Skeletal muscle satellite cell (primary cell): ENCODE data around the gene POLG2. TPM values are rescaled to one million over a fixed set of nuclear protein-coding genes. Genes with fewer than 3 reads are reported as not detected.

ENCODE experiments used
- H3K27me3 ChIP-seq: 2 replicates; pipeline ENCODE4 v1.7.0; 2013; ENCODE audit warnings: low read length; ENCODE audit not compliant: control insufficient read depth, insufficient read depth
- H3K36me3 ChIP-seq: 2 replicates; pipeline ENCODE4 v1.7.0; 2013; ENCODE audit warnings: mild to moderate bottlenecking, control low read depth, low read length; ENCODE audit not compliant: insufficient read depth
- H3K4me1 ChIP-seq: 2 replicates; pipeline ENCODE4 v1.7.0; 2013; ENCODE audit warnings: low read length; ENCODE audit not compliant: control insufficient read depth, insufficient read depth
- H3K4me2 ChIP-seq: 2 replicates; pipeline ENCODE4 v1.7.0; 2013; ENCODE audit warnings: mild to moderate bottlenecking, low read length
- H3K4me3 ChIP-seq: 2 replicates; pipeline ENCODE4 v1.7.0; 2013; ENCODE audit warnings: low read length
- H3K9ac ChIP-seq: 2 replicates; pipeline ENCODE4 v1.7.0; 2013; ENCODE audit warnings: mild to moderate bottlenecking, low read depth, low read length, moderate library complexity
- H3K9me3 ChIP-seq: replicated peaks from 2 replicates; pipeline ENCODE4 v1.7.0; 2013; ENCODE audit warnings: mild to moderate bottlenecking, control low read depth, low read length
- total RNA-seq: library from RNA; depleted of rRNA; stranded (reverse); fragments of >200 nt; gene quantifications from 2 replicates; pipeline ENCODE4 v1.2.3, GENCODE V29; 2012; rRNA removed

The POLG2 gene
- 4.8 and 5.9 TPM in 2 replicates for total RNA-seq

DNA sequence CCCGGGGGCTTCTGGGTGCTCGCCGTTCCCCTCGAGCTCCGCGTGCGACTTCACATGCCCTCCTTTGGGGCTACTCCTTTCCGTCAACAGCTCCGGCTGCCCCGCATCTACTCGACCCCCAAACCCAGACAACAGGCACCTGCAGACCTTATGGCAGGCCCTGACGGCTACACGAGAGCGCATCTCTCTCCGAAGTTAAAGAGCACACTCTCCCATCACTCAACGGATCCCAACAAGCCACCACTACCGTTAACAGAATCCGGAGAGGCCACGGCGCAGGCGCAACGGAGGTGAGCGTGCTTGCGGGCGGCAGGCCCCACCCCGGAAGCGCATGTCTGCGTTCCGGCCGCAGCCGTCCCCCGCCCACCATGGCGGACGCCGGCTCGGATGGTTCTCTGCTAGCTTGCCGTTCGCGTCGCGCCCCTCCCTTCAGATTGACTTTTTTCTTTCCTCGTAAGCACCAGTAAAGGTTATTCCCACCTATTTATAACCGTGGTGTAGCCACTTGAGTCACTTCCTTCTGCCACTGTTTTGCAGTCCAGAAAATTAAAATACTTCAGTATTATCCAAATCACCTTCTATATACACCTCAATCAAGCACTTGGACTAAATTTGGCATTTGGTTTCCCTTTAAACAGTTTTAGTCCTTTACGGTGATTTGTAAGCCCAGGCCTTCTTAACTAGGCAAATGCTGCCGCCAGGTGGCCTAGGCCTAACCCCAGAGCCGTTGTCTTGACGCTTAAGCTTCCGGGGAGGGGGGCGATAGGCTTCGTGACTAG lies at the start of gene POLG2:
POLG2 (minus strand) TSS at position 269 of the 779 bp plus-strand sequence; CDS start at position 183, 86 bp downstream.
- H3K9ac ChIP-seq = peak within 1 kb of the TSS; percentile 80
- H3K27me3 ChIP-seq = no peaks in the 10 kb centered on the region
- peak within 1 kb of the TSS; percentile 91 for H3K4me2 ChIP-seq
- no peaks in the 10 kb centered on the region for H3K9me3 ChIP-seq
- H3K36me3 ChIP-seq = peaks cover 54% of the 10 kb centered on the region
- H3K4me1 ChIP-seq = peaks cover 51% of the 10 kb centered on the region
- H3K4me3 ChIP-seq = peak within 1 kb of the TSS; percentile 85

DNA sequence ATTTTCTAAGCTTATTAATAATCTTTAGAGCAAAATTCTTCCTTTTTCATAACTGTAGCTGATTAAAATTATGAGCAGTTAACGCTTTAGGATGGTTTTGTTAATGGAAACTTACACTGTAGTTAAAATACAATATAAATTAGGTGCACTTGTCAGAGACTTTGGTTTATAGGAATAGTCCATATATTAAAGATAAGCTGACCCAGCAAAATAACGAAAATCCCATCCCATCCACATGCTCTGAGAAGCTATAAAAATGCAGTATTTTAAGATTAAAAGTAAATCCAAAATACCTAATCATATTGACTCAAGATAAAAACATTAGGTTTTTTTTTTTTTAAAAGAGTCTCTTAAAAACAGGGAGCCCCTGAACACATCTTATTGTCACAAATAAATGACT lies 47.9 kb upstream of the POLG2 start:
- Histone ChIP-seq H3K4me3 (no peak overlapping the region), H3K27me3 (no peaks in the 10 kb centered on the region), H3K9me3 (no peaks in the 10 kb centered on the region), H3K9ac (no peak overlapping the region), H3K4me1 (peaks cover 6% of the 10 kb centered on the region), H3K36me3 (peaks cover 85% of the 10 kb centered on the region), H3K4me2 (no peak overlapping the region)

GRCh38 chr17:64540118-64540776 lies 43.4 kb upstream of the POLG2 start:
- H3K4me3 ChIP-seq = no peak overlapping the region
- no peaks in the 10 kb centered on the region for H3K9me3 ChIP-seq
- peaks cover 6% of the 10 kb centered on the region for H3K4me1 ChIP-seq
- H3K27me3 ChIP-seq = no peaks in the 10 kb centered on the region
- peaks cover 83% of the 10 kb centered on the region for H3K36me3 ChIP-seq
- H3K9ac ChIP-seq = no peak overlapping the region
- no peak overlapping the region for H3K4me2 ChIP-seq

DNA sequence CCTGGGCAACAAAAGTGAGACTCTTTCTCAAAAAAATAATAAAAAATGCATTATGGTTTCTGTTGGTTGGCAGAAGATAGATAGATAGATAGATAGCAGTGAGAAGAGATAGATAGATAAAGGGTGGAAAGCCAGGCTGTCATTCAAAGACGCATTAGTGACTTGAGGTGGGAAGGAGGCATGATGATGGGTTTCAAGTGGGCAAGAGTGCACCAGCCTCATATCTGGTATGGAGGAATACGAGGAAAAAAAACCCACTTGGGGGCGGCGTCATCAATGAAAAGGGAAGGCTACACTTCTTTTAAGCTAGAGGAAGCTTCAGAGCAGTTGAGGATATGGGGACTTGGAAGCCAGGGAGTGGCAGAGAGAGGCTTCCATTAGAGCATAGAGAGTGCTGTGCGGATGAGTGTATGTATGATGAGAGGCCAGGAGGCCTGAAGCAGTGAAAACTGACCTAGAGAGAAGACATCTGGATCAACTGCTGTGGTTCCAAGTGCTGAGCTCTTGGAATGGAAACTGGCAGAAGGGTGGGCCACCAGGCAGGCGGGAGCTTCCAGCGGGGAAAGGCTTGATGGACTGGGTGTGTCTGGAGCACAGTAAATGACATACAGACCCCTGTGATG lies 41.8 kb upstream of the POLG2 start:
- H3K9ac ChIP-seq = no peak overlapping the region
- no peaks in the 10 kb centered on the region for H3K27me3 ChIP-seq
- H3K4me1 ChIP-seq = peaks cover 6% of the 10 kb centered on the region
- no peak overlapping the region for H3K4me3 ChIP-seq
- H3K9me3 ChIP-seq = no peaks in the 10 kb centered on the region
- H3K4me2 ChIP-seq = no peak overlapping the region
- H3K36me3 ChIP-seq = peaks cover 83% of the 10 kb centered on the region

GRCh38 chr17:64537488-64537887 lies 40.6 kb upstream of the POLG2 start:
- Histone ChIP-seq H3K27me3 (no peaks in the 10 kb centered on the region), H3K36me3 (peaks cover 86% of the 10 kb centered on the region), H3K9me3 (no peaks in the 10 kb centered on the region), H3K4me2 (no peak overlapping the region), H3K4me3 (no peak overlapping the region), H3K9ac (no peak overlapping the region), H3K4me1 (peaks cover 6% of the 10 kb centered on the region)

DNA sequence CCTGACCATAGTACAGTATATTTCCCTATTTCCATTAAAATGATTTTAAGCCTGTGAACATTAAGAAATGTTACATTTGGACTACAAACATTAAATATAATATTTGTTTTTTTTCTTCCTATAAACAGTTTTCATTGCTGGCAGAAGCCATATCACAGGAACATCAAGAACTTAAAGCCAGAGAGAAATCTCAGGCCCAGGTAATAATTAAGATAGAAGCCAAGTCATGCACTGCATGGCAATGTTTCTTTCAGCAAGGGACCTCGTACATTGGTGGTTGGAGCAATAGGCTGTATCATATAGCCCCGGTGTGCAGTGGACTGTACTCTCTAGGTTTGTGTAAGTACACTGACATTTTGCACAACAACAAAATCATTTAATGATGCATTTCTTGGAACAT lies 40.1 kb upstream of the POLG2 start:
- peaks cover 86% of the 10 kb centered on the region for H3K36me3 ChIP-seq

GRCh38 chr17:64535357-64535756 lies 38.5 kb upstream of the POLG2 start:
- H3K27me3 ChIP-seq = no peaks in the 10 kb centered on the region
- H3K4me1 ChIP-seq = no peaks in the 10 kb centered on the region
- H3K4me2 ChIP-seq = no peak overlapping the region
- no peak overlapping the region for H3K4me3 ChIP-seq
- no peaks in the 10 kb centered on the region for H3K9me3 ChIP-seq
- peaks cover 91% of the 10 kb centered on the region for H3K36me3 ChIP-seq
- H3K9ac ChIP-seq = no peak overlapping the region

More for the DNA sequence above, 40.1 kb upstream of the POLG2 start:
- Histone ChIP-seq H3K4me1 (peaks cover 2% of the 10 kb centered on the region), H3K9ac (no peak overlapping the region), H3K4me3 (no peak overlapping the region), H3K27me3 (no peaks in the 10 kb centered on the region), H3K4me2 (no peak overlapping the region), H3K9me3 (no peaks in the 10 kb centered on the region)

DNA sequence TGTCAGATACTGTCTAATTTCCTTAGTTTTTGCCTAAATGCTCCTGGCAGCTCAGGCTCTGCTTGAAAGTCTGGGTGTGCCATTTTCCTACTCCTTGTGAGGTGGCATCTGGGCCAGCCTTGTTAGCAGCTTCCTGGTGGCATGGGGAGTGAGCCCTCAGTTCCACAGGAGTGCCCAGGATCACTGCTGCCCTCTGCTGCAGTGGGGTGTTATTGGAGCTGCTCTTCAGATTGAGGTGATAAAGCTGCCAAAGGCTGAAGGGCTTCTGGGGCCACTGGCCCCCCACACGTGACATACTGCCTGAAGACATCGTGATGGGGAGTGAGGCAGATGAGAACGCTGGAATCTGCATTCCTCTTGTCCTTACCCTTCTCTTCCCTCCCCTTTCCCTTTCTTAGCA lies 37.3 kb upstream of the POLG2 start:
- Histone ChIP-seq H3K9me3 (no peaks in the 10 kb centered on the region), H3K4me3 (no peak overlapping the region), H3K4me1 (no peaks in the 10 kb centered on the region), H3K36me3 (peaks cover 88% of the 10 kb centered on the region), H3K4me2 (no peak overlapping the region), H3K9ac (no peak overlapping the region), H3K27me3 (no peaks in the 10 kb centered on the region)

- Histone ChIP-seq H3K27me3 (no peaks in the 10 kb centered on the region), H3K4me2 (no peak overlapping the region), H3K4me3 (no peak overlapping the region), H3K36me3 (peaks cover 87% of the 10 kb centered on the region), H3K9ac (no peak overlapping the region), H3K9me3 (no peaks in the 10 kb centered on the region), H3K4me1 (no peaks in the 10 kb centered on the region)
Observed at GRCh38 chr17:64533784-64534183, 36.9 kb upstream of the POLG2 start.

- H3K9me3 ChIP-seq = no peaks in the 10 kb centered on the region
- peaks cover 87% of the 10 kb centered on the region for H3K36me3 ChIP-seq
- no peak overlapping the region for H3K4me2 ChIP-seq
- H3K9ac ChIP-seq = no peak overlapping the region
- no peaks in the 10 kb centered on the region for H3K4me1 ChIP-seq
- no peaks in the 10 kb centered on the region for H3K27me3 ChIP-seq
- H3K4me3 ChIP-seq = no peak overlapping the region
Observed at GRCh38 chr17:64532409-64532808, 35.6 kb upstream of the POLG2 start.

- Histone ChIP-seq H3K4me1 (no peaks in the 10 kb centered on the region), H3K9me3 (no peaks in the 10 kb centered on the region), H3K9ac (no peak overlapping the region), H3K4me3 (no peak overlapping the region), H3K4me2 (no peak overlapping the region), H3K36me3 (peaks cover 86% of the 10 kb centered on the region), H3K27me3 (no peaks in the 10 kb centered on the region)
Observed at GRCh38 chr17:64531955-64532371, 35.1 kb upstream of the POLG2 start.
